Heart left ventricle (tissue), 13 donors: ENCODE results near the gene NUP35.

ENCODE experiments used
- POLR2A ChIP-seq, 2 donors: fragments of 450-650 bp; IDR thresholded peaks; one replicate each; pipeline ENCODE4 v1.6.1; 2017; ENCODE audit warnings: antibody characterized with exemption in 2 of 2, mild to moderate bottlenecking in 2 of 2, moderate library complexity in 2 of 2
- TF ChIP-seq, protein P1 (sequence below), 12 donors: fragments of 200-600 bp; sonication (generic) in 4 of 12; IDR thresholded peaks; one replicate each; pipeline versions ENCODE4 v1.5.0 to v1.8.0; 2018 to 2022; ENCODE audit warnings: antibody characterized with exemption in 12 of 12, mild to moderate bottlenecking in 5 of 12
- donor health status: ischemic (EF 13 %, LVEDD 7.1; RV severe dilation, severe dysfunction).
- donor health status: DM: no; HTN: yes; CAD: no.
- donor health status: DM: no; HTN: no; CAD: no.
- donor health status: ischemic (EF 25% LVEDD 6.9; RV normal size, moderate dysfunction).
- donor health status: ischemic (EF 25% LVEDD 5.7; RV mildly dilated, moderate dysfunction).
- donor health status: ischemic (EF 35%, LVEDD 5.7; RV mildly dilated, moderate dysfunction).
- donor health status: nonischemic (EF 11% LVEDD 7.7; RV severe dilation, severe dysfunction).
- donor health status: DM: yes; HTN: yes; CAD: no.
- donor health status: PGD.
- donor health status: ischemic (EF 29% LVEDD 5.4; RV normal size, mild dysfunction).
- donor health status: nonischemic (EF 23%, LVEDD 6.1; RV moderate dilation, normal function).

DNA sequence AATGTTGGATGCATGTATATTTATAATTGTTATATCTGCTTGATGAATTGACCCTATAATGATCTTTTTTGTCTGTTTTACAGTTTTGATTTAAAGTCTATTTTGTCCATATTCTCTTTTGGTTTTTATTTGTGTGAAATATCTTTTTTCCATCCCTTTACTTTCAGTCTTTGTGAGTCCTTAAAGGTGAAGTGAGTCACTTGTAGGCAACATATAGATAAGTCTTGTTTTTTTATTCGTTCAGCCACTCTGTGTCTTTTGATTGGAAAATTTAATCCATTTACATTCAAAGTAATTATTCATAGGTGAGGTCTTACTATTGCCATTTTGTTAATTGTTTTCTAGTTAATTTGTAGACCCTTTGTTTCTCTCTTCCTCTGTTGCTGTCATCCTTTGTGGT is 62.5 kb downstream of the NUP35 start:
- TF ChIP-seq, protein P1, sequence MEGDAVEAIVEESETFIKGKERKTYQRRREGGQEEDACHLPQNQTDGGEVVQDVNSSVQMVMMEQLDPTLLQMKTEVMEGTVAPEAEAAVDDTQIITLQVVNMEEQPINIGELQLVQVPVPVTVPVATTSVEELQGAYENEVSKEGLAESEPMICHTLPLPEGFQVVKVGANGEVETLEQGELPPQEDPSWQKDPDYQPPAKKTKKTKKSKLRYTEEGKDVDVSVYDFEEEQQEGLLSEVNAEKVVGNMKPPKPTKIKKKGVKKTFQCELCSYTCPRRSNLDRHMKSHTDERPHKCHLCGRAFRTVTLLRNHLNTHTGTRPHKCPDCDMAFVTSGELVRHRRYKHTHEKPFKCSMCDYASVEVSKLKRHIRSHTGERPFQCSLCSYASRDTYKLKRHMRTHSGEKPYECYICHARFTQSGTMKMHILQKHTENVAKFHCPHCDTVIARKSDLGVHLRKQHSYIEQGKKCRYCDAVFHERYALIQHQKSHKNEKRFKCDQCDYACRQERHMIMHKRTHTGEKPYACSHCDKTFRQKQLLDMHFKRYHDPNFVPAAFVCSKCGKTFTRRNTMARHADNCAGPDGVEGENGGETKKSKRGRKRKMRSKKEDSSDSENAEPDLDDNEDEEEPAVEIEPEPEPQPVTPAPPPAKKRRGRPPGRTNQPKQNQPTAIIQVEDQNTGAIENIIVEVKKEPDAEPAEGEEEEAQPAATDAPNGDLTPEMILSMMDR (IDR thresholded peaks at IDR 0.05), result no peak
- no peak for TF ChIP-seq POLR2A (IDR thresholded peaks at IDR 0.05)
